CD4-positive, alpha-beta T cell treated with Interleukin-4 for 1 hour (primary cell): ENCODE measurements around the gene UBA3.

Experiments
- DNase-seq, 2 donors: peaks; one replicate each; pipeline ENCODE4 v3.0.0-alpha.2; 2020 to 2022

UBA3 gene

DNA sequence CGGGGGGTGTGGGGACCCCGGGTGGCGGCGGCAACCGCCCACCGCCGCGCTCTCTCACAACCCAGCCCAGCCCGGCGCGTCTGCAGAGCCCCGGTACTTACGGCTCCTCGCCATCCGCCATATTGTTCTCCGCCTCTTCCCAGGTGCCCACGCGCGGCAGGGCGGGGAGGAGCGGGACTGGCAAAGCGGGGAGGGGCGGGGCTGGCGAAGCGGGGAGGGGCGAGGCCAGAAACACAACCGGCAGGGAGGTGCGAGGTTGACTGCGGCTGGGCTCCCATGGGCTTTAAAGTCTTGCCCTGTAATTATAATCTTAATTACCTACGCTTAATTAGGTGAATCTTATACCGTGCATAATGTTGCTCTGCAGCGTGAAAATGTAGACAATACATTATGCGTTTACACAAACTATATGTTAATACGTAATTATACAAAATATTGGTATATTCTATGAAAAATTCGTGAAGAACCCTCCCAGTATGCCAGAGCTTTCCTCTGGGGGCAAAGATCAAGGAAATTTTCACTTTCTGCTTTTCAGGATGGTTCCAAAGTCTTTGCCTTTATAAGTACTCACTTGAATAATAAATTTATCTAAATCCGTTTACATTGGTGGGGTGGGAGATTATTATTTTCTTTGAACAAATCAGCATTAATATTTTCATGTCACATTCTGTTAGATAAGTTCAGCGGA, at the start of gene UBA3:
Gene UBA3, minus strand, starts transcription at position 133 of the 688 bp plus-strand sequence. Its CDS starts 12 bp downstream, at position 121.
- DNase-seq: peak; percentile 90 to 92

DNA sequence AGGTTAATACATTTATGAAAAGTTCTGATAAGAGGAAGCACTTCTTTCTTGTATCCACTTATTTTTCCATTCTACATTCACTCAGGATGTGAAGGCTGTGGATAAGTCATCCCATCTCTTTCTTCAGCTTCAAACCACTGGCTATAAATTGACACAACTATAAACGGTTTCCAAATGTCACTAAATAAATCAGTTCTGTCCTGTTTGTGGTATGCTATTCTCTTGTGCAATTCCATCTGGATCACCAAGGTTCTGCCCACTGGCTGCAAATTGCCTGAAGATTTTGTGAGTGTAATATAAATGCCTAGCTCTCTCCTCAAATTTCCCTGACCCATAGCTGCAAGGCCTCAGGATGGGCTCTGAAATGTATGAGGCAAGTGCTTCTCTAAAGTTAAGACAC, 49.4 kb upstream of the UBA3 start:
- no peak for DNase-seq

GRCh38 chr3:69128509-69128908, 48.3 kb upstream of the UBA3 start:
- no peak for DNase-seq

- DNase-seq: no peak
These were observed 46.8 kb upstream of the UBA3 start for GRCh38 chr3:69126999-69127398.

GRCh38 chr3:69126216-69126615, 46.1 kb upstream of the UBA3 start:
- no peak for DNase-seq

DNA sequence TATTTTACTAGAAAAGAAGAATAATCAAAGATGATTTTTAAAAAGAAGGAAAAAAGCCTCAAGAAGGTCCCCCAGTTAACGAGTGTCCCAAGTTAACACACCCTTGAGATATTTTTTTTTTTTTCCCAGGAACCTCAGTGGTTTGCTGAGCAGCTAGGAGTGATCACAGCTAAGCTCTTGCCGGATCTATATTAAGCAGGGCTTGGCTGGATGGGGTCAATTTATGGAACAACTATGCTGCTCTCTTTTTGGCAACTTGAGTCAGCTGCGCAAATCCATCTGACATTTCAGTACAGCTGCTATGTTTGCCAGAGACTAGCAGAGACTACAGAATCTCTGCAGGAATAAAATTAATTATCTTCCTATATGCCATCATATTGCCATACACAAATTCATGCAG, 42.2 kb upstream of the UBA3 start, which contains the start of gene LMOD3:
Gene LMOD3, minus strand, starts transcription at position 193 of the 400 bp plus-strand sequence. CDS start 209 bp downstream, outside the sequence.
- no peak for DNase-seq

GRCh38 chr3:69121950-69122349, 41.8 kb upstream of the UBA3 start:
- DNase-seq: no peak

DNA sequence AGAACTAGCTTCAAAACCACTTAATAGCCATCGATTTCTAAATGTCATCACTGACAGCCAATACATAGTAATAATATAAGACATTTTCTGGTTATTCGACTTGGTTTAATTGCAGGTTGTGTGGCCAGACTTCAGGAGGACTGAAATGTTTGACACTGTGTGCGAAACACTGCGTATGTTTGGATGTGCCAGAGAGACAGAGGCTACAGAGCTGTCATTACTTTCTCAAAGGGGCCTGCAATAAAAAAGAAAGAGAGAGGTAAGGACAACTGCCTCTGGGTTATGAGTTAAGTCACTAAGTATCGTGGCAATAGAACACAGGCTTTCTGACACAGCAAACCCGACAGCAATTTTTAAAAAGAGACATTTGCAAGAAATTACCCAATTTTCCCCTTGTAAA, 41.3 kb upstream of the UBA3 start:
- DNase-seq: no peak

GRCh38 chr3:69120879-69121464, 40.8 kb upstream of the UBA3 start:
- peak; percentile 84 to 87 for DNase-seq

DNA sequence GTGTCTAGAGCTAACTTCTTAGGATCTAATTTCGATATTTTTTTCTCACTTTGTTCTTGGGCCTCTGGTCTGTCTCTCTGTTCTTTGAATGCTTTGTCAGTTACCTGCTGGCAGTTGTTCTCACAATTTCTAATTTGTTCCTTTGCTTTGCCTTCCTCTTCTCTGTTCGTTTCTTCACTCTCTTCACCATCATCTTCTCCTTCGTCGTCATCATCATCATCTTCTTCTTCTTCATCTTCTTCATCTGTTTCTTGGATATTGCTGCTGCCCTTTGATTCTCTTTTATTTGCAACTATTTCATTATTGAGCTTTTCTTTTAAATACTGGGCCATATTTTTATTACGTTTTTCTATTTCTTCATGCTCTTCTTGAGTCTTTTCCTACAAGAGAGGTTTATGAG, 39.5 kb upstream of the UBA3 start:
- no peak for DNase-seq

DNA sequence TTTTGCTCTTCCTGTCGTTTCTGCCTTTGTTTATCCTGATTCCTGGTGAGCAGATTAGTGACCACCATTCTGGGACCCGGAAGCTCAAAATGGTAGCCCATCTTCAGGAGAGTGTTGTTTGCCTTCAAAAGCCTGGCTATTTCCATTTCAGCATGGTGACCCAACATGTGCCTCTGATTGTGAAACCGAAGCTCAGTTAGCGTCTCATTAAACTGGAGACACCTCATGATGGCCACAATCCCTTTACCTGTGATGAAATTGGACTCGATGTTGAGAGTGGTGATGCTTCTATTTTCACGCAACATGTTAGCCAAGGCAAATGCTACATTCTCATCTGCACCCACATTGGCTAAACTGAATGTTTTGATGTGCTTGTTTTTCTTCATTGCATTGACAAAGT, 39.0 kb upstream of the UBA3 start:
- DNase-seq: no peak

DNA sequence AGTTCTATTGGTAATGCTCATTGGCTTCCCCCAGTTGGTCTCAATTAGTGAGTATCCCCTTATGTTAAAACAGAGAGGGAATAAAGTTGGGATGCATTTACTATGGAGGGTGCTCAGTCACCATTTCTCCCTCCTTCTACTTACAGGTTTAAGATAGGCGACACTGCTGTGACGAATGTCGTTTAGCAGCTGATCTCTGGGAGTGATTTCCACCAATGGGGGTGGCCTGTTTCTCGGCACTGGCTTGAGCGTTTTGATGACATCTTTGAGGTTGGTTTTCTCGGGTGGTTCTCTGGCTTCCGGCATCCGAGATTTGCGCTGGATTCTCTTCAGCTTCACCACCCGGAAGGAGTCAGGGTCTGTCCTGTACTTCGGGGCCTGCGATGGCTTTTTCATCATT, 38.4 kb upstream of the UBA3 start:
- DNase-seq: no peak

DNA sequence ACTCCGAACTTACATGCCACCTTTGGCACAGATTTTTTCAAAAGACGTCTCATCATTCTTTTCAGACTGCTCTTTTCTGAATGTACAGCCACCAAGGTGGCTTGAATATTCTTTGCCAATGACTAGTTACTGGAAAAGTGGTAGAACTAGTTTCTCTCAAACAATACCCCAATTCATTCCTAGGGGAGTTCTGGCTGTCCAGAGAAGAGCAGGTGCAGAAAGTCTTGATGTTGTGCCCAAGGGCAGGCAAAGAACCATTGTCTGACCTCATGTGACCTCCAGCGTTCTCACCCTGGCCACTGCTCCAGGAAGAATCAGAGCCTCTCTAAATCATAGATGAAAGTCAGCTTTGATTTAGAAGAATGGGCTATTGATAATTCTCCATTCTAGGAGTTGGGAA, 36.7 kb upstream of the UBA3 start:
- DNase-seq: no peak

- DNase-seq: no peak
These were observed 36.0 kb upstream of the UBA3 start for GRCh38 chr3:69116162-69116561.

DNA sequence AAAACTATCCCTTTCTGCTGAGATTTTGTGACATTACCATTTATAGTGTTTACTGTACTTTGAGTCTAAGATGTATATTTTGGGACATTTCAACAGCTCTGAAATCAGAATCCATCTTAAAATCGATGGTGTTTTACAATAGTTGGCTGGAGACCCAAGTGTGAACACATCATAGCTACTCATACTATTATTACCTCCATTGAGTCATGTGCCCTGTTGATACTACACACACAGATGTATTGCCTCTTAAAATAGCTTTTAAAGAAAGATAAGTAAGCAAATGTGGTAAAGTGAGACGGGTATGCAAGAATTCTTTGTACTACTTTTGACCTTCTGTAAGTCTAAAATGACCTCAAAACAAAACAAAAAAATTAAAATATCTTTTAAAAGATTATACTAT, 35.6 kb upstream of the UBA3 start:
- no peak for DNase-seq

DNA sequence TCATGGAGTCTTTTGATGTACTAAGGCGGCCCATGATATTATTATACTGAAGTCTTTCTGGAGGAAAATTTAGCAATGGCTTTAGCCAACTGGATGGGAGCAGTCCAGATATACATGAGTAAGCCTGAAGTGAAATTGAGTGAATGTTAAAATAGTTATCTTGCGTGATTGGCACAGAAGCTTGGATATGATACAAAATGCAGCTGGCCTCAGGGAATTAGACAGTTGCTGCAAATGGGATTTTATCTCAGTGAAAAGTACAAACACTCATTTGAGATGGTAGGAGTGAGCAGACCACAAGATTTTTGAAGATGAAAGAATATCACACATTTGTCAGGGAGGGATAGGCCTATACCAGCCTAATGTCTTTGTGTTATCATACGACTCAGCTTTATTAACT, 33.4 kb upstream of the UBA3 start:
- no peak for DNase-seq

DNA sequence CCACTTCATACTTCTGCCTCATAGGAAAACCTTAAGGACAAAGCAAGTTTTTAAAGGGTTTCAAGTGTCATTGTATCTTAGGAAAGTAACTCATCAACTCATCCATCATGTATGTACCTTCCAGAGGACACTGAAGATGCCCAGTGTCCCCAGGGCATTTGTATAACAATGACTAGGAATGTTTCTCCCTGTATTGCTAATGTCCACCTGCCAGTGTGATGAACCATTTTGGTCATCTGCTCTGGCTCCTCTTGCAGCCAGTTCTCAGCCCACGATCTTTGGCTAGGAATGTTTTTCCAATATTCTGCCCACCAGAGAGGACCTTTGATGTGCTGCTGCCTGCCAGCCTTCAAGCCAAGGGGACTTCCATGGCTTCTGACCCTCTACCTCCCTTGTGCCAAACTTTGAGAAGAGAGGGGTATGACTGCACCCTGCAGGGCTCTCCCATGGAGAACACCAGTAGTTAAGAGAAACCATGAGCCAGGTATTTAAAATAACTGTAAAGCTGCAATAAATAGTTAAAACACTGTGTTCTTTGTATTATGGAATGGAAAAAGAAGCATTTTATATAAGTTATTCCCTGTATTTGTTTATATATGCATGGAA, 30.9 kb upstream of the UBA3 start:
- DNase-seq: no peak

GRCh38 chr3:69108811-69109210, 28.6 kb upstream of the UBA3 start:
- DNase-seq: no peak

DNA sequence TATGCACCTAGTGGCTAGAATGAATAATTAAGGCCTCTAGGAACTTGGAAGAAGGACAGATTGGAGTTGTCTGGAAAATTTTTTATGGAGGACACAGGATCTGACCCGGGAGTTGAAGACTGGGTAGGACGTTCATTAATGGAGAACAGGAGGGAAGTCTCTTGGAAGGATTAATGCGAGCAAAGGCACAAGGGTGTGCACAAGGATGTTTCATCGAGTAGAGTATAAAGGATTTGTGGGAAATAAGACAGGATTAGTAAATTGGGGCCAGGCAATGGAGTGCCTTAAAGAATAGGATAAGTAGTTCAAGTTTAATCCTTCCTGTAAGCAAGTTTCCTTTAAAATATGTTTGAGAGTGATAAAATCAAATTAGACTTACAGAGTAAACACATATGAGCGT, 27.7 kb upstream of the UBA3 start:
- DNase-seq: no peak

- no peak for DNase-seq
These were observed 25.2 kb upstream of the UBA3 start for GRCh38 chr3:69105320-69105719.

GRCh38 chr3:69104586-69104985, 24.4 kb upstream of the UBA3 start:
- no peak for DNase-seq

- DNase-seq: no peak
These were observed 23.0 kb upstream of the UBA3 start for GRCh38 chr3:69103123-69103522.

- no peak for DNase-seq
These were observed 22.2 kb upstream of the UBA3 start for GRCh38 chr3:69102384-69102783.

DNA sequence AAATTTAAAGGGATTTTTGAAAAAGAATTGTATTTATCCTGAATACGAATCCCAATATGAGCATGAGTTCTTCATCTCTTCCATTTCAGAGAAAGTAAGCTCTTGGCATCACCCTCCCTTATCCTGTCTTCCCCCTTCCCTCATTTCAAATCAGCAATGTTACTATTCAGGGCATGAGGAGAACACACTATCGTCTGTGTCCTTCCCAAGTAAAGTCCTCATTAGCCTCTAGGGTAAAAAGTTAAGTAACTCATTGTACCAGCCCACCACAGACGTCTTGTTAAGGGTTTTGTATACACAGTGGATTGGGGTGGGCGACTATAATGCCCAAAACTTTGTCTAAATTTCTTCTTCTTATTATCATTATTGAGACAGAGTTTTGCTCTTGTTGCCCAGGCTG, 19.4 kb upstream of the UBA3 start:
- no peak for DNase-seq
